Liver (tissue), 9 donors: ENCODE measurements around the gene COX19. TPM values are rescaled to one million over a fixed set of nuclear protein-coding genes. Genes with fewer than 3 reads are reported as not detected.

Experiments
- DNase-seq: peaks from one replicate; pipeline ENCODE4 v3.0.0-alpha.2; 2017; ENCODE audit warnings: low spot score
- H3K27ac ChIP-seq, 2 donors: one replicate each; pipeline ENCODE4 v1.7.0; 2013; ENCODE audit warnings: inconsistent platforms in 2 of 2, low read length in 2 of 2, control low read depth in 1 of 2, low read depth in 1 of 2, mild to moderate bottlenecking in 1 of 2
- H3K27me3 ChIP-seq, 4 donors: one replicate each; pipeline versions ENCODE4 v1.6.1 to v1.7.0; 2013; ENCODE audit warnings: low read length in 3 of 4, inconsistent platforms in 1 of 4, mild to moderate bottlenecking in 1 of 4, moderate library complexity in 1 of 4; ENCODE audit not compliant: control insufficient read depth in 4 of 4, insufficient read depth in 4 of 4
- H3K36me3 ChIP-seq, 4 donors: one replicate each; pipeline versions ENCODE4 v1.6.1 to v1.7.0; 2013; ENCODE audit warnings: low read length in 3 of 4, mild to moderate bottlenecking in 3 of 4, low read depth in 1 of 4, moderate library complexity in 1 of 4; ENCODE audit not compliant: control insufficient read depth in 4 of 4, insufficient read depth in 3 of 4
- H3K4me1 ChIP-seq, 4 donors: one replicate each; pipeline versions ENCODE4 v1.6.1 to v1.7.0; 2013; ENCODE audit warnings: low read length in 3 of 4, mild to moderate bottlenecking in 3 of 4, moderate library complexity in 1 of 4; ENCODE audit not compliant: control insufficient read depth in 4 of 4, insufficient read depth in 4 of 4
- H3K4me3 ChIP-seq, 3 donors: one replicate each; pipeline versions ENCODE4 v1.6.1 to v1.7.0; 2013; ENCODE audit warnings: low read length in 3 of 3, control low read depth in 1 of 3, low read depth in 1 of 3, mild to moderate bottlenecking in 1 of 3
- H3K9ac ChIP-seq, 2 donors: one replicate each; pipeline ENCODE4 v1.7.0; 2013; ENCODE audit warnings: low read length in 2 of 2, mild to moderate bottlenecking in 2 of 2, moderate library complexity in 2 of 2, control low read depth in 1 of 2, low read depth in 1 of 2
- H3K9me3 ChIP-seq, 4 donors: one replicate each; pipeline versions ENCODE4 v1.6.1 to v1.7.0; 2013; ENCODE audit warnings: low read length in 3 of 4; ENCODE audit not compliant: control insufficient read depth in 4 of 4
- ATF3 ChIP-seq: IDR thresholded peaks from 2 replicates; pipeline ENCODE4 v1.6.1; 2016; ENCODE audit warnings: antibody characterized with exemption
- EGR1 ChIP-seq, 2 donors: IDR thresholded peaks; 2 replicates each; pipeline ENCODE4 v1.6.1; 2016 to 2018; ENCODE audit warnings: antibody characterized with exemption in 2 of 2, low read depth in 2 of 2
- FOXA1 ChIP-seq: IDR thresholded peaks from 2 replicates; pipeline ENCODE4 v1.6.1; 2016; ENCODE audit warnings: antibody characterized with exemption
- FOXA2 ChIP-seq: IDR thresholded peaks from 2 replicates; pipeline ENCODE4 v1.6.1; 2016; ENCODE audit warnings: antibody characterized with exemption
- GABPA ChIP-seq, 2 donors: IDR thresholded peaks in 1 of 2; conservative IDR thresholded peaks in 1 of 2; 2 replicates each; pipeline ENCODE4 v1.6.1; 2016; ENCODE audit warnings: antibody characterized with exemption in 2 of 2, mild to moderate bottlenecking in 1 of 2, moderate library complexity in 1 of 2
- HNF4A ChIP-seq, 2 donors: conservative IDR thresholded peaks; 2 replicates each; pipeline ENCODE4 v1.6.1; 2016; ENCODE audit warnings: antibody characterized with exemption in 2 of 2, mild to moderate bottlenecking in 2 of 2
- HNF4G ChIP-seq: IDR thresholded peaks from 2 replicates; pipeline ENCODE4 v1.6.1; 2016; ENCODE audit warnings: antibody characterized with exemption
- JUND ChIP-seq, 2 donors: IDR thresholded peaks; 2 replicates each; pipeline ENCODE4 v1.6.1; 2016; ENCODE audit warnings: antibody characterized with exemption in 2 of 2
- MAX ChIP-seq: IDR thresholded peaks from 2 replicates; pipeline ENCODE4 v1.6.1; 2016; ENCODE audit warnings: antibody characterized with exemption
- RAD21 ChIP-seq, 2 donors: IDR thresholded peaks; 2 replicates each; pipeline ENCODE4 v1.6.1; 2016; ENCODE audit warnings: antibody characterized with exemption in 2 of 2, mild to moderate bottlenecking in 2 of 2
- REST ChIP-seq: IDR thresholded peaks from 2 replicates; pipeline ENCODE4 v1.6.1; 2016; ENCODE audit warnings: antibody characterized with exemption, mild to moderate bottlenecking
- RXRA ChIP-seq, 2 donors: IDR thresholded peaks; 2 replicates each; pipeline ENCODE4 v1.6.1; 2017 to 2018; ENCODE audit warnings: antibody characterized with exemption in 2 of 2, mild to moderate bottlenecking in 1 of 2
- TAF1 ChIP-seq: conservative IDR thresholded peaks from 2 replicates; pipeline ENCODE4 v1.6.1; 2016; ENCODE audit warnings: antibody characterized with exemption, mild to moderate bottlenecking
- YY1 ChIP-seq: IDR thresholded peaks from 2 replicates; pipeline ENCODE4 v1.6.1; 2016; ENCODE audit warnings: antibody characterized with exemption, mild to moderate bottlenecking
- ZBTB33 ChIP-seq: IDR thresholded peaks from 2 replicates; pipeline ENCODE4 v1.6.1; 2016; ENCODE audit warnings: antibody characterized with exemption
- WGBS: extraction: QIAGEN DNeasy Blood & Tissue Kit; methylation state at CpG from one replicate; pipeline ENCODE4 v1.1.7; 2013; 5-methylcytosine and 5-hydroxymethylcytosine counted together
- polyA plus RNA-seq, 2 donors: library from polyadenylated mRNA; stranded (reverse) in 1 of 2; unstranded in 1 of 2; fragments of 200-250 nt in 1 of 2; fragments of >200 nt in 1 of 2; fragmentation: Nextera tagmentation in 1 of 2; extraction: Ambion mirVana in 1 of 2; gene quantifications; one replicate each; pipeline versions ENCODE4 v1.2.1 to v1.2.3, GENCODE V29; 2013 to 2015
- total RNA-seq, 2 donors: library from RNA; depleted of rRNA; stranded (reverse); fragments of >200 nt; gene quantifications; one replicate each; pipeline ENCODE4 v1.2.3, GENCODE V29; 2014
- donor health status: healthy.
- donor health status: healthy.
- donor health status: healthy.
- donor health status: healthy.
- donor health status: healthy.

The COX19 gene
- total and polyA plus RNA-seq, 4 donors, result 2.2 to 9.8 (median 4.8) TPM

- no peak for TF ChIP-seq ATF3
- no peak for TF ChIP-seq HNF4A (conservative IDR thresholded peaks at IDR 0.05)
- no peak for TF ChIP-seq JUND (IDR thresholded peaks at IDR 0.05)
- TF ChIP-seq ZBTB33, result no peak
- no peak for TF ChIP-seq RAD21 (IDR thresholded peaks at IDR 0.05)
- no peak for TF ChIP-seq TAF1
- no peak for TF ChIP-seq FOXA2
These were observed 55.4 kb downstream of the COX19 start (continued) for GRCh38 chr7:919924-920341.

- no peak for DNase-seq
- H3K9ac ChIP-seq, result no peak overlapping the region
These were observed 56.3 kb downstream of the COX19 start for GRCh38 chr7:919114-919442.

More at GRCh38 chr7:919114-919442, 56.3 kb downstream of the COX19 start:
- Histone ChIP-seq H3K4me3 (no peak overlapping the region), H3K36me3 (no peaks in the 10 kb centered on the region), H3K4me1 (peaks cover 0 to 6% (median under 1%) of the 10 kb centered on the region in 4 donors), H3K27me3 (no peaks in the 10 kb centered on the region), H3K27ac (no peak overlapping the region), H3K9me3 (no peaks in the 10 kb centered on the region)
- WGBS, result 75% methylated on average over 13 of the region's 13 CpGs
- TF ChIP-seq MAX, result no peak
- TF ChIP-seq YY1, result no peak
- no peak for TF ChIP-seq REST
- TF ChIP-seq HNF4A (conservative IDR thresholded peaks at IDR 0.05), result no peak
- TF ChIP-seq JUND (IDR thresholded peaks at IDR 0.05), result no peak
- TF ChIP-seq EGR1 (IDR thresholded peaks at IDR 0.05; ENCODE audit: low read depth in 2 of 2), result no peak
- TF ChIP-seq RXRA (IDR thresholded peaks at IDR 0.05), result no peak
- no peak for TF ChIP-seq HNF4G
- TF ChIP-seq GABPA (IDR thresholded peaks at IDR 0.05 in 1 of 2, conservative IDR thresholded peaks at IDR 0.05 in 1 of 2), result no peak
- TF ChIP-seq FOXA1, result no peak
- TF ChIP-seq FOXA2, result no peak
